Keratinocyte (primary cell): ENCODE results near the gene ADAM15. TPM values are rescaled to one million over a fixed set of nuclear protein-coding genes. Genes with fewer than 3 reads are reported as not detected.
A peak's percentile ranks its signal among the peaks of the same experiment; 100 is the strongest.

Experiments used
- DNase-seq: peaks from one replicate; pipeline ENCODE4 v3.0.0-alpha.2; 2011; ENCODE audit warnings: low read depth, missing footprints, low spot score
- FAIRE-seq: peaks from 2 replicates; lab custom pipeline; 2011; peaks lifted over from hg19 to GRCh38; lab: Jason Lieb, UNC
- H2AFZ ChIP-seq: 2 replicates; pipeline ENCODE4 v1.6.0; 2012; ENCODE audit warnings: low read length, control low read depth, inconsistent platforms; ENCODE audit not compliant: control insufficient read depth
- H3K27ac ChIP-seq: 2 replicates; pipeline ENCODE4 v1.5.1; 2011; ENCODE audit warnings: low read length; ENCODE audit not compliant: control insufficient read depth, insufficient read depth
- H3K27me3 ChIP-seq: 3 replicates; pipeline ENCODE4 v1.6.0; 2011; ENCODE audit warnings: low read length; ENCODE audit not compliant: control insufficient read depth, insufficient read depth; ENCODE audit errors: extremely low read depth
- H3K36me3 ChIP-seq, 2 experiments: 2 replicates in 1 of 2; 3 replicates in 1 of 2; pipeline ENCODE4 v1.5.1; 2011; ENCODE audit warnings: low read length in 2 of 2, mild to moderate bottlenecking in 1 of 2; ENCODE audit not compliant: control insufficient read depth in 2 of 2, insufficient read depth in 2 of 2; ENCODE audit errors: extremely low read depth in 1 of 2
- H3K4me1 ChIP-seq: 3 replicates; pipeline ENCODE4 v1.5.1; 2011; ENCODE audit warnings: low read length; ENCODE audit not compliant: control insufficient read depth, insufficient read depth; ENCODE audit errors: extremely low read depth
- H3K4me2 ChIP-seq: 3 replicates; pipeline ENCODE4 v1.6.0; 2011; ENCODE audit warnings: low read depth, low read length; ENCODE audit not compliant: control insufficient read depth, insufficient read depth; ENCODE audit errors: extremely low read depth
- H3K4me3 ChIP-seq, 3 experiments: fragments of 200-600 bp in 1 of 3; sonication (generic) in 1 of 3; 2 replicates in 2 of 3; 3 replicates in 1 of 3; pipeline ENCODE4 v1.5.1; 2011 to 2016; ENCODE audit warnings: low read length in 3 of 3, mild to moderate bottlenecking in 3 of 3, control low read depth in 2 of 3, inconsistent platforms in 1 of 3, low read depth in 1 of 3, mixed read lengths in 1 of 3, mixed run types in 1 of 3, moderate library complexity in 1 of 3; ENCODE audit not compliant: control insufficient read depth in 2 of 3, insufficient read depth in 2 of 3; ENCODE audit errors: extremely low read depth in 1 of 3
- H3K79me2 ChIP-seq: 2 replicates; pipeline ENCODE4 v1.6.0; 2012; ENCODE audit warnings: low read length; ENCODE audit not compliant: control insufficient read depth, insufficient read depth
- H3K9ac ChIP-seq: 3 replicates; pipeline ENCODE4 v1.6.0; 2011; ENCODE audit warnings: low read length; ENCODE audit not compliant: control insufficient read depth, insufficient read depth; ENCODE audit errors: extremely low read depth
- H3K9me1 ChIP-seq: 3 replicates; pipeline ENCODE4 v1.6.0; 2011; ENCODE audit warnings: low read length; ENCODE audit not compliant: control insufficient read depth, insufficient read depth; ENCODE audit errors: extremely low read depth
- H3K9me3 ChIP-seq: 2 replicates; pipeline ENCODE4 v1.5.1; 2012; ENCODE audit warnings: low read depth, low read length; ENCODE audit not compliant: control insufficient read depth
- H4K20me1 ChIP-seq: 3 replicates; pipeline ENCODE4 v1.6.0; 2011; ENCODE audit warnings: low read length; ENCODE audit not compliant: control insufficient read depth, insufficient read depth; ENCODE audit errors: extremely low read depth
- CTCF ChIP-seq, 3 experiments: IDR thresholded peaks in 1 of 3; conservative IDR thresholded peaks in 1 of 3; optimal IDR thresholded peaks in 1 of 3; 2 replicates in 2 of 3; 3 replicates in 1 of 3; pipeline versions ENCODE3 to v1.5.1; 2011; ENCODE audit warnings: low read length in 3 of 3, mild to moderate bottlenecking in 3 of 3, moderate library complexity in 2 of 3, control low read depth in 1 of 3, inconsistent platforms in 1 of 3; ENCODE audit not compliant: insufficient read depth in 2 of 3; ENCODE audit errors: extremely low read depth in 1 of 3
- EZH2 ChIP-seq: IDR thresholded peaks from one replicate; pipeline ENCODE4 v1.6.1; 2012; ENCODE audit warnings: inconsistent platforms, mild to moderate bottlenecking, low read length, moderate library complexity
- dilution Hi-C: fragments of 300-500 bp; cut with MboI; formaldehyde crosslinking; loops from one replicate; pipeline ENCODE4 v1.7.0; 2020; ENCODE audit warnings: low sequenced_read_pairs; ENCODE audit not compliant: extremely low pct_ligation_motif_present
- polyA plus RNA-seq, 5 experiments: library from polyadenylated mRNA; depleted of rRNA in 3 of 5; stranded (reverse) in 3 of 5; stranded (forward) in 1 of 5; unstranded in 1 of 5; fragments of >200 nt; gene quantifications; 1 replicate in 1 of 5; 2 replicates in 3 of 5; 3 replicates in 1 of 5; pipeline versions ENCODE4 v1.2.1 to v1.2.3, GENCODE V29; 2011 to 2012; ENCODE audit warnings: missing spikeins in 2 of 5, low read depth in 1 of 5, low replicate concordance in 1 of 5

ADAM15 gene
- polyA plus RNA-seq, 1 donor (not counting 4 experiments of a cell fraction or from before 2014, with no cell fraction given), result 131 TPM

- dilution Hi-C loops, result no loop called here
- no peak for FAIRE-seq
- no peak for DNase-seq
- Histone ChIP-seq H3K4me1 (peaks cover 55% of the 10 kb centered on the region), H3K9me3 (no peaks in the 10 kb centered on the region), H3K9me1 (no peaks in the 10 kb centered on the region), H3K79me2 (peaks cover 54% of the 10 kb centered on the region), H2AFZ (no peak overlapping the region), H4K20me1 (no peaks in the 10 kb centered on the region), H3K27me3 (no peaks in the 10 kb centered on the region), H3K9ac (peak overlapping the region; percentile 89), H3K4me2 (peak overlapping the region; percentile 92), H3K4me3 (peak overlapping the region; percentile 81 to 99 (median 81)), H3K27ac (peak overlapping the region; percentile 81), H3K36me3 (peaks cover 1 to 15% of the 10 kb centered on the region in 2 experiments)
- TF ChIP-seq EZH2 (no peak), CTCF (optimal IDR thresholded peaks at IDR 0.05 in 1 of 3, IDR thresholded peaks at IDR 0.05 in 1 of 3, conservative IDR thresholded peaks at IDR 0.05 in 1 of 3; ENCODE audit: extremely low read depth in 1 of 3, insufficient read depth in 2 of 3, low read length in 3 of 3) (no peak)
Measured at GRCh38 chr1:155003227-155003765, 47.8 kb upstream of the ADAM15 start.

GRCh38 chr1:155003766-155004351, 47.3 kb upstream of the ADAM15 start:
- Histone ChIP-seq H3K9me3 (no peaks in the 10 kb centered on the region), H3K9me1 (no peaks in the 10 kb centered on the region), H3K36me3 (peaks cover 1 to 15% of the 10 kb centered on the region in 2 experiments), H3K79me2 (peaks cover 58% of the 10 kb centered on the region), H4K20me1 (no peaks in the 10 kb centered on the region), H3K27me3 (no peaks in the 10 kb centered on the region), H3K27ac (peak overlapping the region; percentile 81), H3K4me3 (peak overlapping the region; percentile 81 to 99 (median 81)), H3K4me2 (peak overlapping the region; percentile 92), H2AFZ (no peak overlapping the region), H3K4me1 (peaks cover 60% of the 10 kb centered on the region), H3K9ac (peak overlapping the region; percentile 89)
- DNase-seq (no peak), FAIRE-seq (no peak)
- no peak for TF ChIP-seq EZH2
- TF ChIP-seq CTCF (optimal IDR thresholded peaks at IDR 0.05 in 1 of 3, IDR thresholded peaks at IDR 0.05 in 1 of 3, conservative IDR thresholded peaks at IDR 0.05 in 1 of 3; ENCODE audit: extremely low read depth in 1 of 3, insufficient read depth in 2 of 3, low read length in 3 of 3), result no peak
- dilution Hi-C loops, result no loop called here
